Skeletal muscle satellite cell (primary cell): ENCODE data around the gene ITGB3.
"Not testable (repeated sequence)": the region's sequence is repeated elsewhere in the genome, so short reads cannot be mapped to it uniquely, and the experiment has no call there.

Experiments
- H3K27me3 ChIP-seq: 2 replicates; pipeline ENCODE4 v1.7.0; 2013; ENCODE audit warnings: low read length; ENCODE audit not compliant: control insufficient read depth, insufficient read depth
- H3K36me3 ChIP-seq: 2 replicates; pipeline ENCODE4 v1.7.0; 2013; ENCODE audit warnings: mild to moderate bottlenecking, control low read depth, low read length; ENCODE audit not compliant: insufficient read depth
- H3K4me1 ChIP-seq: 2 replicates; pipeline ENCODE4 v1.7.0; 2013; ENCODE audit warnings: low read length; ENCODE audit not compliant: control insufficient read depth, insufficient read depth
- H3K4me2 ChIP-seq: 2 replicates; pipeline ENCODE4 v1.7.0; 2013; ENCODE audit warnings: mild to moderate bottlenecking, low read length
- H3K4me3 ChIP-seq: 2 replicates; pipeline ENCODE4 v1.7.0; 2013; ENCODE audit warnings: low read length
- H3K9ac ChIP-seq: 2 replicates; pipeline ENCODE4 v1.7.0; 2013; ENCODE audit warnings: mild to moderate bottlenecking, low read depth, low read length, moderate library complexity
- H3K9me3 ChIP-seq: replicated peaks from 2 replicates; pipeline ENCODE4 v1.7.0; 2013; ENCODE audit warnings: mild to moderate bottlenecking, control low read depth, low read length

The ITGB3 gene

GRCh38 chr17:47213540-47213939, 40.1 kb upstream of the ITGB3 start:
- H3K4me2 ChIP-seq: no peak overlapping the region
- H3K27me3 ChIP-seq: no peaks in the 10 kb centered on the region
- no peaks in the 10 kb centered on the region for H3K9me3 ChIP-seq
- H3K4me1 ChIP-seq: peaks cover 7% of the 10 kb centered on the region
- H3K9ac ChIP-seq: no peak overlapping the region
- H3K36me3 ChIP-seq: no peaks in the 10 kb centered on the region
- H3K4me3 ChIP-seq: no peak overlapping the region

- Histone ChIP-seq H3K4me3 (no peak overlapping the region), H3K4me1 (peaks cover 6% of the 10 kb centered on the region), H3K36me3 (no peaks in the 10 kb centered on the region), H3K9ac (no peak overlapping the region), H3K4me2 (no peak overlapping the region), H3K27me3 (no peaks in the 10 kb centered on the region), H3K9me3 (no peaks in the 10 kb centered on the region)
Observed at GRCh38 chr17:47214931-47215330, 38.7 kb upstream of the ITGB3 start.

DNA sequence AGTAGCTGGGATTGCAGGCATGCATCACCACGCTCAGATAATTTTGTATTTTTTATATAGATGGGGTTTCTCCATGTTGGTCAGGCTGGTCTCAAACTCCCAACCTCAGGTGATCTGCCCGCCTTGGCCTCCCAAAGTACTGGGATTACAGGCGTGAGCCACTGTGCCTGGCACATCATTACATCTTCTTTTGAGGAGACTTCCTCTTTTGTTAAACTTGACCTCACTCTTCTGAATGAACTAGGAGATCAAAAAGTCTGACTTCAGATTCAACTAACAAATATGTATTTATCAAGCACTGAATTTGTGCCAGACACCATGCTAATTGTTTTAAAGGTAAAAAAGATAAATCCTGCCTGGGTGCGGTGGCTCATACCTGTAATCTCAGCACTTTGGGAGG, 36.8 kb upstream of the ITGB3 start:
- H3K4me2 ChIP-seq, H3K9me3 ChIP-seq, H3K9ac ChIP-seq, H3K4me3 ChIP-seq, H3K36me3 ChIP-seq, H3K27me3 ChIP-seq, H3K4me1 ChIP-seq: not testable (repeated sequence)

- not testable (repeated sequence) for H3K4me3 ChIP-seq, H3K9ac ChIP-seq, H3K36me3 ChIP-seq, H3K4me2 ChIP-seq, H3K9me3 ChIP-seq, H3K4me1 ChIP-seq, H3K27me3 ChIP-seq
Observed at GRCh38 chr17:47217279-47217678, 36.3 kb upstream of the ITGB3 start.

- Histone ChIP-seq H3K4me3 (no peak overlapping the region), H3K4me2 (no peak overlapping the region), H3K36me3 (no peaks in the 10 kb centered on the region), H3K9me3 (no peaks in the 10 kb centered on the region), H3K9ac (no peak overlapping the region), H3K27me3 (no peaks in the 10 kb centered on the region), H3K4me1 (peaks cover 8% of the 10 kb centered on the region)
Observed at GRCh38 chr17:47218896-47219430, 34.7 kb upstream of the ITGB3 start.

GRCh38 chr17:47219621-47220475, 33.8 kb upstream of the ITGB3 start:
- H3K9ac ChIP-seq: no peak overlapping the region
- H3K4me2 ChIP-seq: no peak overlapping the region
- no peaks in the 10 kb centered on the region for H3K27me3 ChIP-seq
- H3K36me3 ChIP-seq: no peaks in the 10 kb centered on the region
- H3K9me3 ChIP-seq: no peaks in the 10 kb centered on the region
- no peak overlapping the region for H3K4me3 ChIP-seq
- H3K4me1 ChIP-seq: peaks cover 13% of the 10 kb centered on the region

- Histone ChIP-seq H3K4me3 (no peak overlapping the region), H3K9me3 (no peaks in the 10 kb centered on the region), H3K9ac (no peak overlapping the region), H3K4me2 (no peak overlapping the region), H3K4me1 (peaks cover 20% of the 10 kb centered on the region), H3K36me3 (no peaks in the 10 kb centered on the region), H3K27me3 (no peaks in the 10 kb centered on the region)
Observed at GRCh38 chr17:47220531-47220999, 33.1 kb upstream of the ITGB3 start.

- no peaks in the 10 kb centered on the region for H3K27me3 ChIP-seq
- H3K4me3 ChIP-seq: no peak overlapping the region
- no peaks in the 10 kb centered on the region for H3K36me3 ChIP-seq
- no peak overlapping the region for H3K4me2 ChIP-seq
- peaks cover 26% of the 10 kb centered on the region for H3K4me1 ChIP-seq
- H3K9me3 ChIP-seq: no peaks in the 10 kb centered on the region
- H3K9ac ChIP-seq: no peak overlapping the region
Observed at GRCh38 chr17:47221154-47221553, 32.5 kb upstream of the ITGB3 start.

GRCh38 chr17:47222047-47222446, 31.6 kb upstream of the ITGB3 start:
- Histone ChIP-seq H3K4me2 (no peak overlapping the region), H3K9ac (no peak overlapping the region), H3K36me3 (no peaks in the 10 kb centered on the region), H3K4me3 (no peak overlapping the region), H3K27me3 (no peaks in the 10 kb centered on the region), H3K4me1 (peaks cover 28% of the 10 kb centered on the region), H3K9me3 (no peaks in the 10 kb centered on the region)

GRCh38 chr17:47223007-47223406, 30.6 kb upstream of the ITGB3 start:
- no peak overlapping the region for H3K4me3 ChIP-seq
- H3K4me1 ChIP-seq: peaks cover 28% of the 10 kb centered on the region
- no peaks in the 10 kb centered on the region for H3K36me3 ChIP-seq
- no peaks in the 10 kb centered on the region for H3K9me3 ChIP-seq
- no peaks in the 10 kb centered on the region for H3K27me3 ChIP-seq
- no peak overlapping the region for H3K4me2 ChIP-seq
- no peak overlapping the region for H3K9ac ChIP-seq

GRCh38 chr17:47223460-47223859, 30.2 kb upstream of the ITGB3 start:
- no peaks in the 10 kb centered on the region for H3K9me3 ChIP-seq
- H3K4me1 ChIP-seq: peaks cover 28% of the 10 kb centered on the region
- H3K4me3 ChIP-seq: no peak overlapping the region
- no peak overlapping the region for H3K9ac ChIP-seq
- no peaks in the 10 kb centered on the region for H3K27me3 ChIP-seq
- H3K4me2 ChIP-seq: no peak overlapping the region
- no peaks in the 10 kb centered on the region for H3K36me3 ChIP-seq

DNA sequence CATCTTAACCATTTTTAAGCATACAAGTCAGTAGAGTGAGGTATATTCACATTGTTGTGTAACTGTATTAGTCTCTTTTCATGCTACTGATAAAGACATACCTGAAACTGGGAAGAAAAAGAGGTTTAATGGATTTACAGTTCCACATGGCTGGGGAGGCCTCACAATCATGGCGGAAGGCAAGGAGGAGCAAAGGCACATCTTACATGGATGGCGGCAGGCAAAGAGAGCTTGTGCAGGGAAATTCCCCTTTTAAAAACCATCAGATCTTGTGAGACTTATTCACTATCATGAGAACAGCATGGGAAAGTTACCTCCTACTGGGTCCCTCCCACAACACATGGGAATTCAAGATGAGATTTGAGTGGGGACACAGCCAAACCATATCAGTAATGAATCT, 29.6 kb upstream of the ITGB3 start:
- H3K4me3 ChIP-seq, H3K9me3 ChIP-seq, H3K27me3 ChIP-seq, H3K4me2 ChIP-seq, H3K9ac ChIP-seq, H3K36me3 ChIP-seq: not testable (repeated sequence)
- peaks cover 28% of the 10 kb centered on the region for H3K4me1 ChIP-seq
